Mononuclear cell (primary cell): ENCODE results near the gene LSM3. TPM values are rescaled to one million over a fixed set of nuclear protein-coding genes. Genes with fewer than 3 reads are reported as not detected.

Experiments used
- H3K27me3 ChIP-seq: 2 replicates; pipeline ENCODE4 v1.6.0; 2011; ENCODE audit warnings: low read length, control low read depth; ENCODE audit not compliant: insufficient read depth
- H3K4me1 ChIP-seq: 2 replicates; pipeline ENCODE4 v1.5.1; 2011; ENCODE audit warnings: mild to moderate bottlenecking, low read length, control low read depth; ENCODE audit not compliant: insufficient read depth
- H3K4me3 ChIP-seq: 2 replicates; pipeline ENCODE4 v1.5.1; 2011; ENCODE audit warnings: mild to moderate bottlenecking, low read length, moderate library complexity
- H3K9me3 ChIP-seq: 2 replicates; pipeline ENCODE4 v1.5.1; 2011; ENCODE audit warnings: low read depth, mild to moderate bottlenecking, control low read depth, low read length
- total RNA-seq: library from RNA; depleted of rRNA; stranded (reverse); fragments of >200 nt; gene quantifications from one replicate; pipeline ENCODE4 v1.2.3, GENCODE V29; 2012

Gene LSM3
- total RNA-seq, 1 donor, result 7.1 TPM

DNA sequence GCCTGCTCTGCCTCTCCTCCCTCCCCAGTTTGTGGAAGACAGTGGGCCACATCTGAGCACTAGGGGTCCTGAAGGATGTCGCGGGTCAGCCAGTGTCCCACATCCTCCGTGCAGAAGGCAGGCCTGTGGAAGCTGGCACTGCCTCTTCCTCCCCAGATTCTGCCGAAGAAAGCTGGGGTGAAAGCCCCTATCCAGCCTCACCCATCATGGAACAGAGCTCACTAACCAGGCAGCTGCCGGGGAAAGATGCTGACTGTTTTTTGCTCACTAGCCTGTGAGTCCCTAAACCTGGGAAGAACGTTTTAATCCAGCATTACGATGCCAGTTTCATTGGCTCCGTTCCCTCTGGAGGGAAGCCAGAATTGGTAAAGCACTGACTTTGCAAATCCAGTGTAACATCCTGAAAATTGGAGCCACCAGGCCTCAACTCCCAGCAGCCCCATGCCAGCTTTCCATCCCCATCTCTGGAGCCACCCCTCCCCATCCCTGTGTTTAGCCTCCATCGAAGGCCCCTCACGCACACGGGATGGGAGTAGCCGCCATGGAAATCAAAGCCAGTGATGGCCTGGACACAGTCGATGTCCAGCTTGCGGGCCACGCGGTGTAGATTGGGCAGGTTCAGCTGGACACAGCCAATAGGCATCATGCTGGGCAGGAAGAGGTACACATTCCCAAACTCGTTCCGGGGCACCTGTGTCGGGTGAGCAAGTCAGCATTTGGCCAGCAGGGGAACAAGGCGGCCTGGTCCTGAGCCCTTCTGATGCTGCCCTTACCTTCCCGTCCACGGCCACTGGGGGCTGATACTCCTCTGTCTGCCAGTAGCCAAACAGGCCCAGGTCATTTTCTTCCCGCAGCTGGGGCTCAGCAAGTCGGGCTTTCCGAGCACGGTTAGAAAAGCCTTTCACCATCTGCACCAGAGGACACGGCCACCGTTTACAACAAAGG lies 30.3 kb upstream of the LSM3 start:
- H3K4me1 ChIP-seq, result peaks cover 37% of the 10 kb centered on the region

DNA sequence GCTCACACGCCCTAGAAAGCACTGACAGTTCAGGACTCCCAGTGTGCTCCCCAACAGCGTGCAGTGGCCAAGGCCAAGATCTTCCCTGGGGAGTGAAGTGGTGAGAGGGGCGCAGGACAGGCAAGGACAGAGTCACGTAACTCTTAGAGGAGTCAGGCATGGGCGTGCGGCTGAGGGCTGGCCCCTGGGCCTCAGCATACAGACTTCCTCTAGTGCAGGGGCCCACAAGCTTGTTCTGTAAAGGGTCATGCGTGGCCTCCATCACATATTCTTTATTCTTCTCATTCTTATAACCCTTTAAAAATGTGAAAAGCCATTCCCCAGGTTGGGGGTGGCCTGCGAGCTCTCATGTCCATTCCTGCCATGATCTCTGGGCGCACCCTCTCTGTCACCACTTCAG lies 28.5 kb upstream of the LSM3 start:
- no peaks in the 10 kb centered on the region for H3K9me3 ChIP-seq
- H3K4me3 ChIP-seq, result no peak overlapping the region
- H3K4me1 ChIP-seq, result peaks cover 22% of the 10 kb centered on the region
- H3K27me3 ChIP-seq, result no peaks in the 10 kb centered on the region

More for the DNA sequence above, 30.3 kb upstream of the LSM3 start:
- no peaks in the 10 kb centered on the region for H3K27me3 ChIP-seq
- no peak overlapping the region for H3K4me3 ChIP-seq
- H3K9me3 ChIP-seq, result no peaks in the 10 kb centered on the region

DNA sequence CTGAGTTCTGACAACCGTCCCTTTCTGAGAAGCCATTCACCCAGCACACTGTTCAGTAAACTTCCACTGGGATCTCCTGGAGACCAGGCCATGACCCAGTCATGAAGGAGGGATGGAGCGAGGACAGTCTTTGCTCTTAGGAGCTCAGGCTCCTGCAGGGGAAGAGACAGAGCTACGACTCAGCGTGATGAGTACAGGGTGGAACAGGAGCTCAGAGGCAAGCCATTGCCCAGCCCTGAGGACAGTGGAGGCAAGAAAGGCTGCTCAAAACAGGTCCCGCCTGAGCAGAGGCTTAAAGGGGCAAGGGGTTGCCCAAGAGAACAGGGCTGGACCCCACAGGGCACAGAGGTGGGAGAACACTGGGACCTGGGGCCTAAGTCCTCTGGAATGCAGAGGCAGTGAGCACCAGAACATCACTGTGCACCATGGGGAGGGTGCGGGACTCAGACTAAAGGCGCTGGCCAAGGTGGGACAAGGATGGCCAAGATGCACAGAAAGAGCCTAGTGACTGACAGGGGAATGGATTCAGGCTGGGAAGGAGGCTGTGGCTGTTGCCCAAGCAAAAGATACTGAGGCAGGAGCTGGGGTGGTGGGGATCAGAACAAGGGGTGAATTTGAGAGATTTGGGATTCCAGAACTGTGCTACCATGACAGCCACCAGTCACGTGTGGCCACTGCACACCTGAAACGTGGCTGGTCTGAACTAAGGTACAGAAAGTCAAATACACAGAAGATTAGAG lies 28.0 kb upstream of the LSM3 start:
- H3K9me3 ChIP-seq, result no peaks in the 10 kb centered on the region
- peaks cover 16% of the 10 kb centered on the region for H3K4me1 ChIP-seq
- no peaks in the 10 kb centered on the region for H3K27me3 ChIP-seq
- H3K4me3 ChIP-seq, result no peak overlapping the region

DNA sequence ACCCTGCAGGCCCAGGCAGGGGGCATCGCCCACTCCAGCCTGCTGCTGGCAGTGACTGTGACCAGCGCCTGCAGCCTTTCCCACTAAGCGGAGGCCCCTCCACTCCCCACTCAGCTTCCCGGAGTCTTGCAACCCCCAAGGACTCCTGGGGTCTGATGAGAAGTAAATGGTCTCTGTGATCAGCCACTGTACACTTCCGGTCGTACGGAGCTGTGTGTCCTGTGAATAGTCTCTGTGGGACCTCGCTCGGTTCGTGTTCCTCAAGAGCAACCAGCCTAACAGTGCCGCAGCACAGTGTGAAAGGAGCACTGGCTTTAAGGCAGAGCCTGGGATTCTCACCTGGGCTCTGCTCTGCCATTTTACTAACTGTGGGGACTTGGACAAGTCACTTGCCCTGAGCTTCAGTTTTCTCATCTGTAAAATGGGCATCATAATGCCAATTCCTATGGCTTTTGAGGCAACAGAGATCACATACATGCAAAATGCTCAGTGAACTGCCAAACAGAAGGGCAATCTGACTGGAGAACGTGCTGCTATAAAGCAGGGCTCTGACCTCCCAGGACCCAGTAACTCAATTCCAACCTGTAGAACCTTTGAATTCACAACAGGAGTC lies 27.0 kb upstream of the LSM3 start:
- Histone ChIP-seq H3K4me3 (no peak overlapping the region), H3K27me3 (no peaks in the 10 kb centered on the region), H3K4me1 (peaks cover 9% of the 10 kb centered on the region), H3K9me3 (no peaks in the 10 kb centered on the region)

DNA sequence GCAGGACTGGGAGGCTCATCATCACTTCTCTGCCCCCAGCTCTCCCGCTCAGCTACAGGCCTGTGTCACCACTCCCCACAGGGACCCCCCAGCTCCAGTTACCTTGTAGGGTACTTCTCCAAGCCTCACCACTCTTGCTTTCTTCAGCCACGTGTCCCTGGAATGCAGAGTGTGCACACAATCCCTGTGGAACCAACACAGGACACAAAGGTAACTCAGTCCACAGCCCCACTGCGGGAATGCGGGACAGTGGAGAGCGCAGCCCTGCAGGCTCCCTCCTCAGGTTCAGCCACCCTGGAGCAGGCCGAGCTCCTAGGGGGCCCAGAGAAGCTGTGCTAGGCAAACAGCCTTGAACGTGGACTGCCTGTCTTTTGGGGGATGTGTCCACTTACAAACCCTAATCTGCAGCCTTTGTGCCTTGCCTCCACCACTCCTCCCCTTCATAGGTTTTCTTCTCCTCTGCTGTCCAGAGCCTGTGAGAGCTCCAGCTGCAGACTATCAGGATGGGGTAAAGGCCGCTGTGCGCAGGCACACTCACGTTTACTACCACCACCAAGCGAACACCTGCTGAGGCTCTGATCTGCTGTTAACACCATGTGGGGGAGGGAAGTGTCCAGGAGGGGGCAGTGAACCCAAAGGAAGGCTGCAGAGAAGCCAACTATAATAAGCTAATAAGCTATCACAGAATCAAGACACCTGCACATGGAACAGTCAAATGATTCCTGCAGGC lies 26.2 kb upstream of the LSM3 start:
- H3K4me3 ChIP-seq, result no peak overlapping the region
- no peaks in the 10 kb centered on the region for H3K27me3 ChIP-seq
- H3K9me3 ChIP-seq, result no peaks in the 10 kb centered on the region
- peaks cover under 1% of the 10 kb centered on the region for H3K4me1 ChIP-seq

DNA sequence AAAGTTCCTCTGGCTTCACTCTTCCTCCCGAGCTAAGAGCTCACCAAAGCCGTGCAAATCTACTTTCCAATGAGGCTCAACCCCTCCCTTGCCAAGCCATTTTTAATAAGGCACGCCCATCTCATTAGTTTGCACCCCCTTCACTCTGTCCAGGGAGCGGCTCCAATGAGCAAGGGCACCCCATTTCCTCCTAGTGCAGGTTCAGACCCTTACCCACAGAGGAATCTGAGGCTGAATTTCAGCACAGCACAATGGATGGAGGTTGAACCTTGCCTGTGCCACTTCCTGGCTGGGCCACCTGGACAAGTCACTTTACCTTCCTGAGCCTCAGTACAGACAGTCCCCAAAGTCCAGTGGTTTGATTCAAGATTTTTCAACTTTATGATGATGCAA lies 25.7 kb upstream of the LSM3 start:
- Histone ChIP-seq H3K27me3 (no peaks in the 10 kb centered on the region), H3K9me3 (no peaks in the 10 kb centered on the region), H3K4me3 (no peak overlapping the region), H3K4me1 (no peaks in the 10 kb centered on the region)

DNA sequence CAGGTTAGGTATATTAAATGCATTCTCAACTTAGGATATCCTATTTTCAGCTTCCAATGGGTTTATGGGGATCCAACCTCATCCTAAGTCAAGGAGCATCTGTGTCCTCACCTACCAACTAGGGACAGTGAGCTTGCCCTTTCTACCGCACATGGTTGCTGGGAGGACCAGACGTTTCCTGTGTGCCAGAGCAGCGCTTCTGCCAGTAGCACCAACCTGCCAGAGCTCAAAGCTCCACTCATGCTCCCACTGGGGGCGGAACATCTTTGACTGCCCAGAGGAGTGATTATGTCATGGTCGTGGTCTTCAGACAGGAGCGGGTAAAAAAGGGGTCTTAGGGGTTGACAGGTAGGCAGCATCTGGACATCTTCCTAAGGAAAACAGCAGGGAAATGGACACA lies 25.0 kb upstream of the LSM3 start:
- Histone ChIP-seq H3K4me3 (no peak overlapping the region), H3K27me3 (no peaks in the 10 kb centered on the region), H3K9me3 (no peaks in the 10 kb centered on the region), H3K4me1 (no peaks in the 10 kb centered on the region)

DNA sequence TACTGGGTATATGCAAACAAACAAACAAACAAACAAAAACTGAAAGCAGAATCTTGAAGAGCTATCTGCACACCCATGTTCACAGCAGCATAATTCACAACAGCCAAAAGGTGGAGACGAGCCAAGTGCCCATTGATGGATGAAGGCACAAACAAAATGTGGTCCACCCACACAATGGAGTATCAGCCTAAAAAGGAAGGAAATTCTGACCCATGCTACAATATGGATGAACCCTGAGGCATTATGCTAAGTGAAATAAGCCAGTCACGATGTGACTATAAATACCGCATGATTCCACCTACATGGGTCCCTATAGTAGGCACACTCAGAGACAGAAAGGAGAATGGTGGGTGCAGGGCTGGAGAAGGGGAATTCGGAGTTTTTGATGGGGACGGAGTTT lies 24.3 kb upstream of the LSM3 start:
- Histone ChIP-seq H3K9me3 (no peaks in the 10 kb centered on the region), H3K4me3 (no peak overlapping the region), H3K27me3 (no peaks in the 10 kb centered on the region), H3K4me1 (no peaks in the 10 kb centered on the region)

DNA sequence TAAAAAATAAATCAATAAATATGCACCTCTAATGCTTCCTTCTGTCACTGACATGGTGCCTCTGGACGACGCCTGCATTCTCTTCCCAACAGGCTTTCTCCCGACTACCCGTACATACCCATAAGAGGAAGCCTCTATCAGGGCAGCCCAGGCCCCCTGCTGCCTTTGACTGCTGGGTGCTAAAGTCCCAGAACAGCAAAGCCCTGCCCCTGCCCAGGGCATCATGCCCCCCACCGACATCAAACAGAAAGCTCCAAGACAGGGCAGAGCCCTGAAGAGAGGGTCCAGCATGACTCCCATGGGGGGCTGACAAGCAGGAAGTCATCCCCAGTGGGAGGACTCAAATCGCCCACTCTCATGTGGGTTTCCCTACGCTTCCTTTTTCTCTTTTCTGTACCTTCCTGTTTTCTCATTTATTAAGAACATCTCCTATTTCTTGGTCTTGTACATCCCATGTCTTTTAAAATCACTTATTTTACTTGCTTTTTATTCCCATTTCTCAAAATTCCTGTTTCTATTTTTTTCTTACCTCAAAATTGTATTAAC lies 23.6 kb upstream of the LSM3 start:
- no peaks in the 10 kb centered on the region for H3K9me3 ChIP-seq
- H3K4me3 ChIP-seq, result no peak overlapping the region
- H3K4me1 ChIP-seq, result no peaks in the 10 kb centered on the region

DNA sequence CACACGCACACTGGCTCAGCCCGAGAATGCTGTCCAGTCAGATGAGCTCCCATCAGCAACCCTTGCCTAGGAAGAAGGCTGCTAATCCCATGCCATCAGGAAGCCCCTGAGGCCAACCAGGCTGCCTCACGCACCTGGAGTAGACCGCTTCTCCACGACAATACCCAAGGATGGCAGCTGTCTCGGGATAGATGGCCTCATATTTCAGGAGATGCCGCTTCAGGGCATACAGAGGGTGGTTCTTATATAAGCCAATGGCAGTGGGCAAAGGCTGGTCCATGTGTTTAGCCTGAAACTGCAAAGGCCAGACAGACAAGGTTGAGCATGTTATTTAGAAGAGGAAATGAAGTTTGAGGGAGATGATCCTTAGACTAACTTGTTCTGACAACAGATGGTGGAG lies 22.4 kb upstream of the LSM3 start:
- Histone ChIP-seq H3K9me3 (peaks cover 7% of the 10 kb centered on the region), H3K4me3 (no peak overlapping the region)

More for the DNA sequence above, 23.6 kb upstream of the LSM3 start:
- no peaks in the 10 kb centered on the region for H3K27me3 ChIP-seq

DNA sequence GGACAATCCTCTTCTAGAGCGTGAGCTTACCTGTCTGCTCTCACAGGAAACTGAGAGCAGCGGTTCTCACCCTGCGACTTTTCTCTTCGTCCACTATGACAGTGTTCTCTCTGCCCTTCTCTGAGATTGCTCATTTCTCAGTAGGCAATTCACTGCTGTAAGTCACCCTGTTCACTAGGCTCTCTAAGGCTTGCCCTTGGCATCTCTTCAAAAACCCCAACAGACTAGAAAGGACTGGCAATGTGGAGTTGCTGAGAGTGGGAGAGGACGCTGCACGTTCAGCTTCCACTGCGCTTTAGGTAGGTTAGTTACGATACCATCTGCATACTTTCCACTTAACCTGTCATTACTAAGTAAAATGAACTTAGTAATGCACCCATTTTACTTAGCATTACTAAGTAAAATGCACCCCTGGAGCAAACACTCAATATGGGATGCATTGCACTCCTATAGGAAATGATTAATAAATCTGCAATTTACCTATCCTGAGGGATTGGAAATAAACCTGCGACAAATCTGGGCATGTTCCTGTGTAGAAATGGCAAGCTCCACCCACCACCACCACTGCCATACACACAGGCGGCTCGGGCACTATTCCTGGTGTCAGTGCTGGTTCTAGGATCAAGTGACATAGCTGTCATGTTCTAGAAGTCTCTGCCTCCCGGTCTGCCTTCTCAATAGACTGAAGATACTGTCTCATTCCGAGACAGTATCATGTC lies 21.6 kb upstream of the LSM3 start:
- Histone ChIP-seq H3K4me1 (no peaks in the 10 kb centered on the region), H3K9me3 (peaks cover 15% of the 10 kb centered on the region), H3K4me3 (no peak overlapping the region), H3K27me3 (no peaks in the 10 kb centered on the region)

More for the DNA sequence above, 22.4 kb upstream of the LSM3 start:
- no peaks in the 10 kb centered on the region for H3K27me3 ChIP-seq
- no peaks in the 10 kb centered on the region for H3K4me1 ChIP-seq

DNA sequence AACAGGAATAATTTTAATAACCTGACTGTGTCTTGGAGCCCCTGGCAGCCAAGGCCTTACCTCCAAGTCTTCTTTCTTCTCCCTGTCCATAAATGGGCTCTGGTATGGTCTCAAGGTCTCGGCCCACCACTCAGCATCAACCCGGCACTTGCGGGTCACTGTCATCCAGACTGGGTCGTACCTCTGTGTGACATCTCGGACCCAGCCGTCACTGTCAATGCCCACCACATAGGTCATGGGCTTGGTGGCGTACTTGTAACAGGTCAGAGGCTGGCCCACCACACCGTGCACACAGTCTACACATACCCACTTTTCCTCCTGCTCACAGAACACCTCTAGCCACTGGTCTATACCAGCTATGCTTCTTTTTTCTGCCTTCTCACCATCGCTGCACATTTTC lies 20.7 kb upstream of the LSM3 start:
- Histone ChIP-seq H3K9me3 (peaks cover 20% of the 10 kb centered on the region), H3K4me3 (no peak overlapping the region), H3K27me3 (no peaks in the 10 kb centered on the region), H3K4me1 (no peaks in the 10 kb centered on the region)

DNA sequence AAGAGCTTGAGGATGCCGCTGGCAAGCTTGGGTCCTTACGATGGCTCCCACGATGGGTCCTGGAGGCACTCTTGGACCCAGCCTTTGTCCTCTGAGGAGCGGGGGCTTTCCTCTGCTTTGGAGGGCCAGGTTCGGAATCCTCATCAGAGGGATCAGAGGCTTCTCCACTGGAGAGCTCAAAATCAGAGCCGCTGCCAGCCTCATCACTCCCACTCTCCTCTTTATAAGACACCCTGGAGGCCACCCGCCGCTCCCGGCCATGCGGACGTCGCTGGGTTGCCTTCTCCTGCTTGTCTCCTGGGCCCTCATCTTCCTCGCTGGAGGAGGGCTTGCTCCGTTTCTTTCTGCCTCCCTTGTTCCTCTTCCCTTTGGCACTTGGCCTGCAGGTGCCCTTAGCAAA lies 20.2 kb upstream of the LSM3 start:
- H3K4me1 ChIP-seq, result no peaks in the 10 kb centered on the region
- H3K9me3 ChIP-seq, result peaks cover 20% of the 10 kb centered on the region
- no peak overlapping the region for H3K4me3 ChIP-seq
- no peaks in the 10 kb centered on the region for H3K27me3 ChIP-seq

DNA sequence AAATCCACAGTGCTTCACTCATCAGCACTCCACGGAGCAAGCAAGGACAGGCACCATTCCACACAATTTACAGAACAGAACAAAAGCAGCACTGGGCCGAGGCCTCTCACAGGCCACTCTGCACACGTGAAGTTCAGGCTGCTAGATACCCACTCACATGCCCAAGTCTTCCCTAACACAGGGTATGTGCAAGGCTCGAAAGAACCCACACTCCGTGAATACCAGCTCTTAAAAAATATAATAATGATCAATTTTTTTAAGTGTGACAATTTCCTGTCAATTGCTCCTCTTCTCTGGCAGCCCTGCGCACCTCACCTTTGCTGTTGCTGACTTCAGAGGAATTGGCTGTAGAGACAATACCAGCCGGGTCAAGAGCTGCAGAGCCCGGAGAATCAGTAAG lies 19.2 kb upstream of the LSM3 start:
- H3K4me1 ChIP-seq, result no peaks in the 10 kb centered on the region
- no peak overlapping the region for H3K4me3 ChIP-seq
- peaks cover 20% of the 10 kb centered on the region for H3K9me3 ChIP-seq
- no peaks in the 10 kb centered on the region for H3K27me3 ChIP-seq
